Hippocampal formation (tissue), 2 donors: ENCODE data around the gene UBE2S.
A peak's percentile ranks its signal among the peaks of the same experiment; 100 is the strongest.
"Not testable (repeated sequence)": the region's sequence is repeated elsewhere in the genome, so short reads cannot be mapped to it uniquely, and the experiment has no call there.

Source experiments
- DNase-seq, 2 donors: peaks; one replicate each; lab custom pipeline; 2025; lab: John Stamatoyannopoulos, UW

Gene UBE2S

DNA sequence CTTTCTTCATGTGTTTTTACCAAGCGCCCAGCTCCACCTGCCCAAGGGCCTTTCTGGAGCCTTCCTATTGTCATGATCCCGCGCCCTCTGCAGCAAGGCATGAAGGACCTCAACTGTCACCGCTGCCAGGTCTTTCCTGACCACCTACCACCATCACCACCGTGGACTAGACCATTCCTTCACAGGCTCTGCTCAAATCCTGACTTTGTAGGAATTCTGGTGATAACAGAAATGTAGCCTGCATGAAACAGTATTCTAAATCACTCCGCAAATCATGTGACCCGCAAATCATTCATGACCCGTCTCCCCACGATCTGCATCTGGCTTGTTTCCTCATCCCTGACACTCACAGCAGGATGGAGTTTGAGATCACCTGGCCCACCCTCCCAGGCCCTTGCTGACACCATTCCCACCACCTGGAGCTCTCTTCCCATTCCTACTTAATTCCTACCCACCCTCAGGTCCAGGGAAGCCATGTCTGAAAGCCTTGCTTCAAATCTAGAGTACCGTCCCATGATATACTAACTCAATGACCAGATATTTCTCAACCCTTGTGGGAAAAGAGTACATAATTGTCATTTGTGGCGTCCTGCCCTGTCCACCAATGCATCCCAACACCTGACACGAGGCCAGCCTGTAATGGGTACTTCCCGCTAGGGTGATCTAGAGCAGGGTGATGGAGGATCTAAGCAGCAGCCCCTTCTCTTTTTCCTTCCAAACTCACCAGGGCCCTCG is 1.3 kb downstream of the UBE2S start:
- no peak for DNase-seq

DNA sequence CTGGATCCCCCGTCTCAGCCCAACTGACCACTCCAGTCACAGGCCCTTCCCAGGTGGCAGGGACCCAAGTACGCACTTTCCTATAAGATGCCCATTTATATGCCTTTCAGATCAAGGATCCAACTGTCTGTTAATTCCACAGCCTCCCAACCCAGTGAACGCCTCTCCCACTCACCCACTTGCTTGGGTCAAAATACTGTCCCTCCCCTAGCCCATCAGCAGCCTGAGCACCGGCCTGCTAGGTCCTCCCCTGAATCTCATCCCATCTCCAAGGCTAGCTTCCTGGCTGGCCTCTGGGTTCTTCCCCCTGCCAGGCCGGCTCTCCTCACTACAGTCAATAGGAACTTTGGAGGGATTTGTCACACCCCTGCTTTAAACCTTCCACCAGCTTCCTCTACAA is 1.9 kb downstream of the UBE2S start:
- DNase-seq, result no peak

DNA sequence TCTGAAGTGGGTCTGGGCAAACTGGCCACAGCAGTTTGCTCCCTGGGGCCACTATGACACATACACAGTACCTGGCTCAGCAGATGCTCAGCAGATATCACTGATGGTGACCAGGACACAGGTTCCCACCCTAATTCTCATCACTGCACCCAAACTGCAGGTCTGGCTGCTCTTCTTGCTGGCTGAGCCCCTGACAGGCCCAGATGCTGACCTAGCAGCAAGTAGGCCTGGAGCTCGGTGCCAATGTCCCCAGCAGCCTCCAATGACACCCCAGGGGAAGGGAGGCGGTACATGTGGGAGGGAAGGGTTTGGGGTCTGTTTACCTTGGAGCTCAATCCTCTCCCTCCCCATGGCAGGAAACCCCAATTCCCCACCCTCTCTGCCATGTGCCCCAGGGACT is 5.1 kb downstream of the UBE2S start:
- DNase-seq, result no peak

DNA sequence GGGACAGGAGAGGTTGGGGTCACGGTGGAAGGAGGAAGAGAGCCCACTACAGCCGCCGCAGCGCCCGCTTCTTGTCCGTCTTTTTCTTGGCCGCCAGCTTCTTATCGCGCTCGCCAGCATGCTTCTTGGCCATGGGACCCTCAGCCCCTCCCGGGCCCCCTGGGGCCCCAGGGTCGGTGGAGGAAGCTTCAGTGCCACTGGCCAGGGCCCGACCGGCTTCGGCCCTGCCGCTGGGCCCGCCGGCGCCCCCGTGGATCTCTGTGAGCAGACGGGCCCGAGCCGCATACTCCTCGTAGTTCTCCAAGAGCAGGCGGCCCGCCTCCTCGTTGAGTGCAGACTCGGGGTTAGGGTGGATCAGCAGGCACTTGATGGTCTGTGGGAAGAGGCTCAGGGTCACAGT is 6.2 kb downstream of the UBE2S start:
- DNase-seq, result not testable (repeated sequence)

DNA sequence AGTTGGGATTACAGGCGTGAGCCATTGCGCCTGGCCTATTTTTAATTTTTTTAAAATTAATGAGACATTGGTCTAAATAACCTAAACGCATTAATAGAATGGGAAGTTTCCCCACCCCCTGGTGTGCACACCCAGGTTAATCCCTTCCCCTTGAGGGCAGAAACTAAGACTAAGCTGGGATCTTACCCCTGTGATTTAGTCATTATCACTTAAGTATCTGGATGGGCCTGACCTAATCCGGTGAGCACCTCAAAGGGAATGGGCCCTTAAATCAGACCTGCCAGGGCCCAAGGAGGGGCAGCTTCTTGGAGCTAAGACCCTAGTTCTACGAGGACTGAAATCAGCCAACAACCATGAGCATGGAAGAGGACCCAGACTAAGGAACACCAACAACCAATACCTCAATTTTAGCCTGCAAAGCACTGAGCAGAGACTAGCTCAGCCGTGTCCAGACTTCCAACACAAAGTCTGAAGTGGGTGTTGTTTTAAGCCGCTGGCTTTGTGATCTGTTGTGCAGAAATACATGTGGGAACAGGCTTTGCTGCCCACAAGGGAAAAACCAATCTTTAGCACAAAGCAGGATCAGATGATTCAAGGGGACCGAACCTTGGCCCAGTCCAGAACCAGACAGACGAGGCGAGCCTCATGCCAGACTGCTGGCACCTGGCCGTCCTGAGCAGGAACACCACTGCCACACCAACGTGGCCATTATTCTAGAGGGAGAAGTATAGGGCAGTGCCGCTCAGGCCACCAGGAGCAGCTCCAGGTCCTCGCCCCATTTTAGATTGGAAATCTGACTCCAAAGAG is 7.1 kb downstream of the UBE2S start:
- no peak for DNase-seq

DNA sequence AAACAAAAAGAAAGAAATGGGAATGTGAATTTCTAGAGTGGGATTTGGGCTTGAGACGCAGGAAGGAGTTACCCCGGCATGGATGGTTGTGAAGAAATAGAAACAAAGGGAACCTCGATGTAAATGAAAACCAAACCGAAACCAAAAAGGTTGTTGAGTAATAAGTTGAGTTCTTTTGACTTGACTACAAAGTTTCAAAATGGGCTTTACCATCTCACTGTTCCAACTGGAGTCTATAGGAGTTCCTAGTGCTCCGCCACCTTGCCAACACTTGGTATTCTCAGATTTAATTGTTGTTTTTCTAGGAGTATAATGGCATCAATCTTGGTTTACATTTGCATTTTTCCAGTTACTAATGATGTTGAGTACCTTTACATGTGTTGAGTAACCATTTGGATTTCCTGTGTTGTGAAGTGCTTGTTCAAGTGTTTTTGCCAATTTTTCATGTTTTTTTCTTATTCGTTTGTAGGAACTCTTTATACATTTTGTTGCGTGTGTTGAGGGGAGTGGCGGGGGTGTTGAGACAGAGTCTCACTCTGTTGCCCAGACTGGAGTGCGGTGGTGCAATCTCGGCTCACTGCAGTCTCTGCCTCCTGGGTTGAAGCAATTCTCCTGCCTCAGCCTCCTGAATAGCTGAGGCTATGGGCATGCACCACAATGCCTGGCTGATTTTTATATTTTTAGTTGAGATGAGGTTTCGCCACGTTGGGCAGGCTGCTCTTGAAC is 9.2 kb downstream of the UBE2S start:
- DNase-seq, result no peak

DNA sequence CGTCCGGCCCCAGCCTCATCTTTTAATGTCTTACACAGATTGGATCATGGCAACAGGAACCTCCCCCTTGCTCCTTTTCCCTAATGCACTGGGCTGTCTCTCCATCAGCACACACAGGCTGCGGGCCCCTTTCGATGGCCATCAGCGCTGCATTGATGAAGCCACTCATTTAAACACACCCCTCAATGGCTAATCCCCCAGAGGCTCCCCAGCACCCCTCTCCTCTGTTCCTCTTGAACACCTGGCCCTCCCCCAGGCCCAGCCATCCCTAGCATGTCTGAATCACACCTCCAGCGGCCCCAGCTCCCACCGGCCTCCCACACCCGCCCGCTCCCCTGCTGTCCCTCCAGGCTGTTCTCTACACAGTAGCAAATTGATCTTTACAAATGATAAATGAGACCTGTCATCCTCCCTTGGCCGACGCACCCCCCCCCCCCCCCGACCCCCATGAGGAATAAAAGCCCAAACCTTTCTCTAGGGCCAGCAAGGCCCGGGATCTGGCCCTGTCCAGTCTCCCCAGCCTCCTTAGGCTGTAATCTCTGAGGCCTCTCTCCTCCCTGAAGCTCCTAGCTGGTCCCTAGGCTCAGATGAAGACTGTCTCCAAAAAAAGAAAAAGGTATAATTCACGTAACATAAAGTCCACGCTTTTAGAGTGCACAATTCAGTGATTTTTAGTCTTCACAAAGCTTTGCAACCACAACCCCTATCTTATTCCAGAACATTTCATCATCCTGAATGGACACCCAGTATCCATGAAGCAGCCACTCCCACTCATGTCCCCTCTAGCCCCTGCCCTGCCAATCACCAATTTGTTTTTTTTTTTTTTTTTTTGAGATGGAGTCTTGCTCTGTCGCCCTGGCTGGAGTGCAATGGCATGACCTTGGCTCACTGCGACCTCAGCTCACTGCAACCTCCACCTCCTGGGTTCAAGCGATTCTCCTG is 14.5 kb downstream of the UBE2S start:
- no peak for DNase-seq

DNA sequence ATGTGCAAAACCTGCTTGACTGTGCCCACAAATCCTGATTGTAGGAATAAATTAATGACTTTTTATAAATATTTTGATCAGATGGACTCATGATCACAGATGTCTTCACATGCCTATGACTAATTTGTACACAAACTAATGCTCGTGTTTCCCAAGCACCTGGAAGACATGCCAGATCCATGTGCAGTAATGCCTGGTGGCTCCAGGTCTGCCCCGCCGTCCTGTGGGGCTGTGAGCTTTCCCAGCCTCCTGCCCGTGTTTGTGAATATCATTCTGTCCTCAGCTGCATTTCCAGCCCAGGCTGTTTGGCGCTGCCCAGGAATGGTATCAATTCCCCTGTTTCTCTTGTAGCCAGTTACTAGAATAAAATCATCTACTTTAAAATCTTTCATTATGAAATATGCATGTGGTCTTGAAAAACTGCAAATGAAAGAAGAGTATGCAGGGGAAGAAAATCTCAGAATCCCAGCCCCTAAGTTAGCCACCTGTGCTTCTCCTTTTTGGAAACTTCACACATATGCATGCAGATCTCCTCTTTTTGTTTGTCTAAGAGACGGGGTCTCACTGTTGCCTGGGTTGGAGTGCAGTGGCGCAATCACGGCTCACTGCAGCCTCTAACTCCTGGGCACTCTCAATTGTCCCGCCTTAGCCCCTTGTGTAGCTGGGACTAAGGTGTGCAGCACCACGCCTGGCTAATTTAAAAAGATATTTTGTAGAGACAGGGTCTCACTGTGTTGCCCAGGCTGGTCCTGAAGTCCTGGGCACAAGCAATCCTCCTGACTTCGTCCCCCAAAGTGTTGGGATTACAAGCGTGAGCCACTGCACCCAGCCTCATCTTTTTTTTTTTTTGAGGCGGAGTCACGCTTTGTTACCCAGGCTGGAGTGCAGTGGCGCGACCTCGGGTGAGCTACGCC is 15.6 kb downstream of the UBE2S start:
- DNase-seq, result no peak

DNA sequence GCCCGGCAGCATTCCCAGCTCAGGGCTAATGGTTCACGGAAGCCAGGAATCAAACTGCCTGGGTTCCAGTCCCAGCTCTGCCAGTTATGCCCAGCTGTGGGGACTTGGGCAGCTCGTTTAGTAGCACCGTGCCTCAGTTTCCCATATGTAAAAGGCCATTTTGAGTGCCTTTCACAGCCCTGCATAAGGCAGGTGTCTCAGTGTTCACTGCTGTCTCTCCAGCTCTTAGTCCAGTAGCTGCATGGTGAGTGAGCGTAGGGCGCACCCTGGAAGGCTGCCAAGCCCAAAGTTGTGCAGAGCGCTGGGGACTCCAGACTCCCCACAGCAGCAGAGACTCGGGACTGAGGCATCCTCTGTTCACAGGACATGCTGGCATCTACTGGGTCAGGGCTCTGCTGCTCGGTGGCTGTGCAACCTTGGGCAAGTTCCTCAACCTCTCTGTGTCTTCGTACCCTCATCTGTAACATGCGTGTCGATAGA is 16.4 kb downstream of the UBE2S start:
- no peak for DNase-seq

DNA sequence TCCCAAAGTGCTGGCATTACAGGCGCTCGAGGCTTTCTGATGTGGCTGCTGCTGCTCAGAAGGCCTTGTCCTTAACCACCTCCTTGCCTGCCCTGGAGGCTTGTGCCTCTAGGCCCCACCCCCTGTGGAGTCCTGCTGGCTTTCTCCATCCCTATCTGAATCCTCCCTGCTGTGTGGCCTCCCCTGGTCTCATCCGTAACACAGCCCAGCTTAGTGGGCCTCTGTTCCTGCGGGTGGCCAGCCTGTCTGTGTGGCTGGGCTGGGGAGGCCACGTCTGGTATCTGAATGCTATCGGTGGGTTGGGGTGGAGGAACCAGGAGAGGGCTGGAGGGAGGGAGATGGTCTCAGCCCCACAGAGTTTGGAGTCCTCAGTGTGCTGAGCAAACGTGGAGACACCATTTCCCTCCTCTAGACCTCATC is 17.1 kb downstream of the UBE2S start:
- no peak for DNase-seq

DNA sequence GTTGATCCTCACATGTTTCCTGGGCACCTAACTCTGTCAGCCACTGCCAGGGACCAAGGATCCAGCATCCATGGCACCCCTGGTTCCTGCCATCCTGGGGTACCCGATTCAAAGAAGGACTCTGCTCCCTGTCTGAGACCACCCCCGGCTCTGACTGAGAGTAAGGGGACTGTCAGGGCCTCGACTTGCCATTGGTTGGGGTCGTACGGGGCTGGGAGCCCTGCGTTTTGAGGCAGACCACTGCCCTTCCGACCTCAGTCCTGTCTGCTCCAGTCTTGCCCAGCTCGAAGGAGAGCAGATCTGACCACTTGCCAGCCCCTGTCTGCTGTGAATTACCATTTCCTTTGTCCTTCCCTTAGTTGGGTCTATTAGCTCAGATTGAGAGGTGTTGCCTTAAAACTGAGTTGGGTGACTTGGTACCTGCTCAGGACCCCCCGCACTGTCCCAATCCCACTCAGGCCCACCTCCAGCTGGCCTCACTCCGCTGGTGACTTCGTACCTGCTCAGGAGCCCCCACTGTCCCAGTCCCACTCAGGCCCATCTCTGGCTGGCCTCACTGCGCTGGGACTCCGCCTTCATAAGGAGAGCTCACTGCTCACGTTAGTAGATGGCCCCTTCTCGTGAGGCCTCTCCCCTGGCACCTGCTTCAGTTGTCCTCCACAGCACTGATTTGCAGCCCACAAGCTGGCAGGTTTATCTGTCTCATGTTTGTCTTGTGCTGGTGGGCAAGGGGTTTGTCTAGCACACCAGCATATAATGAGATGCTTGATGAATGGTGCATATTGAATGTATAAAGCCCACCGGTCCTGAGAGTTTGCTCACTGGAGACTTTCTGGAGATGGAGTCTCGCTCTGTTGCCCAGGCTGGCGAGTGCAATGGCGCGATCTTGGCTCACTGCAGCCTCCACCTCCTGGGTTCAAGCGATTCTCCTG is 17.9 kb downstream of the UBE2S start:
- DNase-seq, result no peak

DNA sequence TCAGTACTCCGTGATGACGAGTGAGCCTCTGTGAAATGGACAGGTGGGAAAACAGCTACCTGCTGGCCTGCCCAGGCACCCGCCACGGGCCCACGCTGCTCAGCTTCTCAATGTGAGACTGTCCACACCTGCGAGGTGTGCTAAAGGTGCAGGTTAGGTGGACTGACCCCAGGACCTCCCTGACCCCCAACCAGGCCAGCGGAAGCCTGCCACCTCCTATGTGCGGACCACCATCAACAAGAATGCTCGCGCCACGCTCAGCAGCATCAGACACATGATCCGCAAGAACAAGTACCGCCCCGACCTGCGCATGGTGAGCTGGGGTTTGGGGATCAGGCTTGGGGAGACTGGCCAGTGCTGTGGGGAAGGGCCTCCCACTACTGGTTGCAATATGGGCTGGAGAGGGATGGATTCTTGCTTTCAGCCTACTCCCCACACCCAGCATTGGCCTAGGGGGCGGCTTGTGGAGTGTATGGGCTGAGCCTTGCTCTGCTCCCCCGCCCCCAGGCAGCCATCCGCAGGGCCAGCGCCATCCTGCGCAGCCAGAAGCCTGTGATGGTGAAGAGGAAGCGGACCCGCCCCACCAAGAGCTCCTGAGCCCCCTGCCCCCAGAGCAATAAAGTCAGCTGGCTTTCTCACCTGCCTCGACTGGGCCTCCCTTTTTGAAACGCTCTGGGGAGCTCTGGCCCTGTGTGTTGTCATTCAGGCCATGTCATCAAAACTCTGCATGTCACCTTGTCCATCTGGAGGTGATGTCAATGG is 19.7 kb downstream of the UBE2S start:
- DNase-seq, result no peak

DNA sequence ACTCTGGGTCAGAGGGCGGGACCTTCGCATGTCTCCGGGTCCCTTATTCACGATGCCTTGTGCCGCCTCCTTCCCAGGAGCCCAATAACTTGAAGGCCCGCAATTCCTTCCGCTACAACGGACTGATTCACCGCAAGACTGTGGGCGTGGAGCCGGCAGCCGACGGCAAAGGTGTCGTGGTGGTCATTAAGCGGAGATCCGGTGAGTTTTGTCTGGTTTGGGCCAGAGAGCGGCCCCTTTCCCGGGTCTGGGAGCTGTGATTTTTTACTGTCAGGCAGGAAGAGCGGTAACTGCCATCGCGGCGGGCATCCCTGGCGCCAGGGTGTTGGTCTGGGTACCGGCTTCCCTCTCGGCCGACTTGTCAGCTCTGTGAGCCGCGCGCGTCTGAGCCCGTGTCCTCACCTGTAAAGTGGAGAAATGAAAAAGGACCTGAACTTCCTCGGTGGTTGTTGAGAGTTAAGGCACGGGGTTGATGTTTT is 21.1 kb downstream of the UBE2S start:
- DNase-seq, result no peak

DNA sequence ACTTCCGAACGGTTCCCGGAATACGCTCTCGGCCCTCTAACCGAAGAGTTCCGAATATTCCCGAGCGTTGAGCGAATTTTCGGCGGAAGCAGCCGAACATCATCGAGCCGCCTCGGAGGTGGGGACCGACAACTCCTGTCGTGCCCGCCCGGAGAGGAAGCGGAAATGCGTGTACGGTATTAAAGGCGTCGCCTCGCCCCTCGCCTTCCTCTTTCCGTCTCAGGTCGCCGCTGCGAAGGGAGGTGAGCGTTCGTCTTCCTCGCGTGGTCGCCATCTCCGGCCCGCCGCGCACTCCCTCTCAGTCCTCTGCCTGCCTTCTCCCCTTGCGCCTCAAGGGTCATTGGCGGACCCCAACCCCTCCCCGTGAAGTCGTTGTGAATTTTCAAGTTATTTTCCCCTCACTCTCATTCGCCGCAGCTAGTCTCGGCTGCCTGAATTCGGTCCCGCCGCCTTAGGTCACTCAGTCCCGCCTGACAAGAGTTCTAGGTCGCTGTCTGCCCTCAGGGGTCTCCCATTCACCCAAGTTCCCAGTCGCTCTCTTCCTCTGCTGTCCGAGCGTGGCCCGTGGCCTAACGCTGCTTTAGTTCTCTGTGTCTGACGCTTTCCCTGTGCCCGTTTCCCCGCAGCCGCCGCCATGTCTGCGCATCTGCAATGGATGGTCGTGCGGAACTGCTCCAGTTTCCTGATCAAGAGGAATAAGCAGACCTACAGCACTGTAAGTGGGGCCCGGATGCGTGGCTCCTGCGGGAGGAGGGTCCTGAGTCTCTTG is 21.7 kb downstream of the UBE2S start, which contains the start of gene RPL28:
TSS of gene RPL28 (plus strand) at position 209 of the 769 bp plus-strand sequence. CDS start at position 635, 426 bp downstream.
- peak; percentile 97 for DNase-seq

DNA sequence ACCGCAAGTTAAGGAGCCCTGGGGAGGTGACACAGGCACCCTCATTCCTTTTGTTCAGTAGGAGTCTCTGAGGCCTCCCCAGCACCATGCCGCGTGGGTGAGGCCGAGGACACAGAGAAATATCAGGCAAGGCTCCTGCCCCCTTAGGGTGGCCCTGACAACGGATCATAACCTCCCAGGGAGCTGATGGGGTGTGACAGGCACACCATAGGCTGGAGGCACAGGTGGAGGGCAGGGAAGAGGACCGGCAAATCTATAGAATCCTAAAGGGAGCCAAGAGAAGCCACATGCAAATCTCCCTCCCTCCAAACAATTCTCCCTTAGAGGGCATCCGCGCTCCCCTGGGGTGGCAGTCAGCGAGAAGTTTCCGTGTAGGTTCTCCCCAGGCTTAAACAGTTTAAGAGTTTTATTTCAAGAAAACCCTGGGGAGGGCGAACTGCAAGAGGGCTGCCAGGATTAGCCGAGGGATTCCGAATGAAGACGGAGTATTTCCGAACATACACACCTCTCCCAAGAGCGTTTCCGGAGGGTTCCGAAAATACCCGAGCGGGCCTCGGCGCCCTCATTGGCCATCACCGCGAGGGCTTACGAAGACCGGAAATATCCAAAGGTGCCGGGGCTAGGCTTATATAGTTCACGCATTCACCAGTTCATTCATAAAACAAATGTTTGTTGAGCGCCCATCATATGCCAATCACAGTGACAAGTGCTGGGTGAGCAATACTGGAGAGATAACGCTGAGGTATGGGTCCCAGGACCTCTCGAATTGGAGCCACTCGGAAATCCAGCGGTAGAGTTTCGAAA is 22.5 kb downstream of the UBE2S start:
- peak; percentile 87 to 89 for DNase-seq

DNA sequence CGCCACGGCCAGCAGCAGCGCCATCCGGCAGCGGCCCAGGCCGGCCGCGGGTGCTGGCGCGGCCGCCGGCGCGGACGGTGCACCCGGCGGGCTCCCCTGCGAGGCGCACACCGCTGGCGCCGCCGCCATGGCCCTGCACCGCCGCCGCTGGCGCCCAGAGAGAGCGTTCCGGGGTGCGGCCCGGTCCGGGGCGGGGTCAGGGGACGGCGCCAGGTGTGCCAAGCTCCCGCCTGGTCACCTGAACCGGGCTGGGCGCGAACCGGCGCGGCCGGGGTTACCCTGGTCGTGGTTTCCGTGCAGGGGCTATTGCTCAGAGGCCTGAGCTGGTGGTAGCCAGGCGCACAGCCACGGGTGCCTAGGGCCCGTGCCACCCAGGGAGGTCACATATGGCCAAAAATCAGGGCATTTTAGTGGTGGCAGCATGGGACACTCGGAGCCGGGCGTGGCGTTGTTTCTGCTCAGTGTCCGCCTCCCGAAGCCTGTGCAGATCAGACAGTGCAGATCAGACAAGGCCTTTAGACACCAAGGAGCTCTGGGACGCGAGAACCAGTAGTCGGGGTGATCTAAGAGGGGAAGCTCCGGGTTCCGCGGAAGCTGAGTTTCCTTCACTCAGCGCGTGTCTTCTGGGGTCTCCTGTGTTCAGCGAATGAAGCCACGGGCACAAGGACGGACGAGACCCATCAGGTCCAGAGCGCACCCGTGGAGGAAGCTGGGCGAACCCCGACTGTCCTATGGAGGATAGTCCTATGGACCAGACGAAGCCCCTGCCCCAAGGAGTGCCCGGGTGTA is 23.3 kb downstream of the UBE2S start, which contains the start of gene TMEM238:
TSS of gene TMEM238 (minus strand) at position 162 of the 789 bp plus-strand sequence. CDS start at position 129, 33 bp downstream.
- peak in 1 of 2 donors; percentile 35 for DNase-seq
